Anterior cingulate cortex (tissue), 58 donors: ENCODE data around the gene ARID1B.

Experiments used
- DNase-seq, 58 donors: peaks; one replicate each; lab custom pipeline; 2025; lab: John Stamatoyannopoulos, UW

Gene ARID1B

GRCh38 chr6:156820089-156820798, 43.1 kb downstream of the ARID1B start:
- no peak for DNase-seq

- no peak for DNase-seq
Observed at GRCh38 chr6:156821707-156822106, 44.5 kb downstream of the ARID1B start.

- DNase-seq = no peak
Observed at GRCh38 chr6:156822747-156823206, 45.6 kb downstream of the ARID1B start.

- DNase-seq = no peak
Observed at GRCh38 chr6:156824142-156824541, 47.0 kb downstream of the ARID1B start.

GRCh38 chr6:156825475-156825874, 48.3 kb downstream of the ARID1B start:
- DNase-seq = no peak

- DNase-seq = no peak
Observed at GRCh38 chr6:156826290-156826955, 49.2 kb downstream of the ARID1B start.

GRCh38 chr6:156827382-156827781, 50.2 kb downstream of the ARID1B start:
- DNase-seq = peak in 1 of 58 donors; percentile 6

GRCh38 chr6:156828280-156828703, 51.1 kb downstream of the ARID1B start:
- no peak for DNase-seq

GRCh38 chr6:156830126-156830525, 52.9 kb downstream of the ARID1B start:
- no peak for DNase-seq

- peak in 7 of 58 donors; percentile 21 to 46 (median 30) for DNase-seq
Observed at GRCh38 chr6:156832231-156832647, 55.1 kb downstream of the ARID1B start.

GRCh38 chr6:156832669-156833068, 55.5 kb downstream of the ARID1B start:
- no peak for DNase-seq

GRCh38 chr6:156833755-156834154, 56.6 kb downstream of the ARID1B start:
- no peak for DNase-seq

GRCh38 chr6:156839129-156839528, 62.0 kb downstream of the ARID1B start:
- DNase-seq = no peak

- no peak for DNase-seq
Observed at GRCh38 chr6:156839591-156840001, 62.4 kb downstream of the ARID1B start.

GRCh38 chr6:156840136-156840535, 63.0 kb downstream of the ARID1B start:
- no peak for DNase-seq

- no peak for DNase-seq
Observed at GRCh38 chr6:156840606-156841005, 63.4 kb downstream of the ARID1B start.

- DNase-seq = no peak
Observed at GRCh38 chr6:156841508-156841907, 64.3 kb downstream of the ARID1B start.

GRCh38 chr6:156842598-156843250, 65.5 kb downstream of the ARID1B start:
- DNase-seq = no peak

- no peak for DNase-seq
Observed at GRCh38 chr6:156844089-156844488, 66.9 kb downstream of the ARID1B start.

- DNase-seq = no peak
Observed at GRCh38 chr6:156845454-156846155, 68.4 kb downstream of the ARID1B start.
